Heart right ventricle (tissue), 16 donors: ENCODE data around the gene NFU1. TPM values are rescaled to one million over a fixed set of nuclear protein-coding genes. Genes with fewer than 3 reads are reported as not detected.

Experiments used
- ATAC-seq, 8 donors: fragments of 200-7000 bp; cut with Tn5 transposase; one replicate each; pipeline ENCODE4 v1.9.1; 2020; ENCODE audit warnings: mild to moderate bottlenecking in 8 of 8, moderate library complexity in 8 of 8, moderate number of reproducible peaks in 1 of 8
- DNase-seq, 2 donors: peaks; one replicate each; pipeline ENCODE4 v3.0.0-alpha.2; 2020
- H3K27ac ChIP-seq, 10 donors: fragments of 200-600 bp; sonication (generic) in 2 of 10; one replicate each; pipeline versions ENCODE4 v1.5.0 to v1.8.0; 2020 to 2022; ENCODE audit warnings: mild to moderate bottlenecking in 3 of 10
- H3K27me3 ChIP-seq, 7 donors: fragments of 200-600 bp; one replicate each; pipeline ENCODE4 v1.8.0; 2021 to 2022; ENCODE audit warnings: mild to moderate bottlenecking in 2 of 7
- H3K36me3 ChIP-seq, 9 donors: fragments of 200-600 bp; sonication (generic) in 1 of 9; one replicate each; pipeline versions ENCODE4 v1.5.0 to v1.8.0; 2020 to 2022; ENCODE audit warnings: mild to moderate bottlenecking in 2 of 9
- H3K4me1 ChIP-seq, 9 donors: fragments of 200-600 bp; sonication (generic) in 1 of 9; one replicate each; pipeline versions ENCODE4 v1.5.0 to v1.8.0; 2020 to 2022; ENCODE audit warnings: mild to moderate bottlenecking in 4 of 9
- H3K4me3 ChIP-seq, 10 donors: fragments of 200-600 bp; sonication (generic) in 2 of 10; one replicate each; pipeline versions ENCODE4 v1.5.0 to v1.8.0; 2020 to 2022; ENCODE audit warnings: mild to moderate bottlenecking in 7 of 10, moderate library complexity in 2 of 10
- H3K9me3 ChIP-seq, 11 donors: fragments of 200-600 bp in 10 of 11; sonication (generic) in 2 of 11; one replicate each; pipeline versions ENCODE4 v1.5.0 to v1.8.0; 2013 to 2022; ENCODE audit warnings: mild to moderate bottlenecking in 2 of 11, control low read depth in 1 of 11, moderate library complexity in 1 of 11
- WGBS, 2 donors: extraction: QIAGEN DNeasy Blood & Tissue Kit; methylation state at CpG; one replicate each; pipeline ENCODE4 v1.1.7; 2013; ENCODE audit warnings: inconsistent platforms in 1 of 2; 5-methylcytosine and 5-hydroxymethylcytosine counted together
- intact Hi-C, 10 donors: fragments of 100-400 bp; cut with DNase I; formaldehyde crosslinking; loops; one replicate each; pipeline versions ENCODE4 v1.11.1 to v1.14.2; 2022
- polyA plus RNA-seq, 2 donors: library from polyadenylated mRNA; stranded (reverse); fragments of 200-250 nt; gene quantifications; one replicate each; pipeline ENCODE4 v1.2.3, GENCODE V29; 2013
- total RNA-seq, 10 donors: library from RNA; stranded (reverse); fragmentation: NEBNext Ultra II Directional in 3 of 10; extraction: Animal tissue kit (Norgen Biotek cat#: 25700) in 3 of 10; gene quantifications; one replicate each; pipeline versions ENCODE4 v1.2.1 to v1.2.4, GENCODE V29; 2021 to 2023
- TF ChIP-seq, protein P1 (sequence below), 9 donors: fragments of 200-600 bp; sonication (generic) in 2 of 9; IDR thresholded peaks; one replicate each; pipeline versions ENCODE4 v1.5.0 to v1.8.0; 2021 to 2022; ENCODE audit warnings: antibody characterized with exemption in 9 of 9, mild to moderate bottlenecking in 5 of 9, moderate library complexity in 1 of 9
- donor health status: Arrhythmogenic right ventricular cardiomyopathy.
- donor health status: ischemic (EF 13 %, LVEDD 7.1; RV severe dilation, severe dysfunction).
- donor health status: healthy with polysubstance abuse.
- donor health status: DM: no; HTN: yes; CAD: no.
- donor health status: DM: no; HTN: no; CAD: no.
- donor health status: ischemic (EF 25% LVEDD 6.9; RV normal size, moderate dysfunction).
- donor health status: ischemic (EF 25% LVEDD 5.7; RV mildly dilated, moderate dysfunction).
- donor health status: healthy.
- donor health status: DM: yes; HTN: yes; CAD: no.
- donor health status: Ischemic cardiomyopathy.
- donor health status: ischemic (EF 35%, LVEDD 5.7; RV mildly dilated, moderate dysfunction).
- donor health status: nonischemic (EF 11% LVEDD 7.7; RV severe dilation, severe dysfunction).
- donor health status: DM: yes; HTN: yes; CAD: no.
- donor health status: PGD.
- donor health status: ischemic (EF 29% LVEDD 5.4; RV normal size, mild dysfunction).
- donor health status: nonischemic (EF 23%, LVEDD 6.1; RV moderate dilation, normal function).

NFU1 gene
- total and polyA plus RNA-seq, 12 donors, result 72.0 to 148 (median 120) TPM

DNA sequence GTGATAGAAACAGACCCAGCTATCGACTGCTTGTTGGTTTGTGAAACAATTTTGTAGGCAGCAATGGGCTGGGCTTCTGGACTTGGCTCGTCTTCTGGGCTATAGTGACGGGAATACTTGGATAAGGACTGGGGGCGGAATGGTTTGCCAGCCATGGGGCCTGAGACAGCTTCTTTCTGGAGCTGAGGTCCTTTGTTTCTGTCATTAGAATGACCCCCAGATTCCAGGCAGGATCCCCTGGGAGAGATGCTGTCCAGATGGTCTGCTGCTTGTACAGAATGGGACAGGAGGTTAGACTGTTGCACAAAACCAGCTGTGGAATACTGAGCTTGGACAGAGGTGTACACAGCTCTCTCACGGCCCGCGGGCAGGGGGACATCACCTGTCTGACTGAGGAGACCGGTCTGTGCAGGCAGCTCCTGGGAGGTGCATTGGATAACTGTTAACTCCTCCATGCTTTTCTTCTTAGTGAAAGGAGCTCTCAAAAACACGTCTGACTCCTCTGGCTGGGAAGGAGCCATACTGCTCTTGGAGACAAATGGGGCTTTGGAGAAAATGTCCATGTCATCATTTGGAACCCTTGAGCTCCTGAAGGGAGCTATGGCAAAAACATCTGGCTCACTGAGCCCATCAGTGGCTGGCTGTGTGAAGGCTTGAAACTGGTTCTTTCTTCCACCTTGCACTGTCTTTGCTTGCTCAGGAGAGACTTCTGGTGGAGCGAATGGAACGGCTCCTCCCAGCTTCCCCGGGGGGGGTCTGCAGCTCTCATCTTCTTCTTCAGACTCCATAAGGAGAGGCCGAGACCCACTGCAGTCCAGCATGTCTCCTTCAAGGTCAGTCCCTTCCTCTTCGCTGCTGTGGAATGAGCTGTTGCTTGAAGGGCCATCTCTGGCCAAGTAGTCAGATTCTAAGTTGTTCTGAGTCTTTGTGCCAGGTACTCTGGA is 28.6 kb upstream of the NFU1 start:
- H3K9me3 ChIP-seq, result no peaks in the 10 kb centered on the region
- peak; percentile 67 to 89 (median 78) for ATAC-seq
- 78 to 80% methylated on average over 14 of the region's 14 CpGs for WGBS, 2 donors
- DNase-seq, result peak; percentile 67 to 75
- peaks cover 0 to 53% (median 0%) of the 10 kb centered on the region in 9 donors for H3K36me3 ChIP-seq
- H3K27me3 ChIP-seq, result no peaks in the 10 kb centered on the region
- H3K4me3 ChIP-seq, result no peak overlapping the region
- H3K4me1 ChIP-seq, result peaks cover 0 to 40% (median 4%) of the 10 kb centered on the region in 9 donors
- peak overlapping the region in 9 of 10 donors; percentile 22 to 73 (median 51) for H3K27ac ChIP-seq
- intact Hi-C loops, result no loop called here
- TF ChIP-seq, protein P1, sequence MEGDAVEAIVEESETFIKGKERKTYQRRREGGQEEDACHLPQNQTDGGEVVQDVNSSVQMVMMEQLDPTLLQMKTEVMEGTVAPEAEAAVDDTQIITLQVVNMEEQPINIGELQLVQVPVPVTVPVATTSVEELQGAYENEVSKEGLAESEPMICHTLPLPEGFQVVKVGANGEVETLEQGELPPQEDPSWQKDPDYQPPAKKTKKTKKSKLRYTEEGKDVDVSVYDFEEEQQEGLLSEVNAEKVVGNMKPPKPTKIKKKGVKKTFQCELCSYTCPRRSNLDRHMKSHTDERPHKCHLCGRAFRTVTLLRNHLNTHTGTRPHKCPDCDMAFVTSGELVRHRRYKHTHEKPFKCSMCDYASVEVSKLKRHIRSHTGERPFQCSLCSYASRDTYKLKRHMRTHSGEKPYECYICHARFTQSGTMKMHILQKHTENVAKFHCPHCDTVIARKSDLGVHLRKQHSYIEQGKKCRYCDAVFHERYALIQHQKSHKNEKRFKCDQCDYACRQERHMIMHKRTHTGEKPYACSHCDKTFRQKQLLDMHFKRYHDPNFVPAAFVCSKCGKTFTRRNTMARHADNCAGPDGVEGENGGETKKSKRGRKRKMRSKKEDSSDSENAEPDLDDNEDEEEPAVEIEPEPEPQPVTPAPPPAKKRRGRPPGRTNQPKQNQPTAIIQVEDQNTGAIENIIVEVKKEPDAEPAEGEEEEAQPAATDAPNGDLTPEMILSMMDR (IDR thresholded peaks at IDR 0.05), result no peak

DNA sequence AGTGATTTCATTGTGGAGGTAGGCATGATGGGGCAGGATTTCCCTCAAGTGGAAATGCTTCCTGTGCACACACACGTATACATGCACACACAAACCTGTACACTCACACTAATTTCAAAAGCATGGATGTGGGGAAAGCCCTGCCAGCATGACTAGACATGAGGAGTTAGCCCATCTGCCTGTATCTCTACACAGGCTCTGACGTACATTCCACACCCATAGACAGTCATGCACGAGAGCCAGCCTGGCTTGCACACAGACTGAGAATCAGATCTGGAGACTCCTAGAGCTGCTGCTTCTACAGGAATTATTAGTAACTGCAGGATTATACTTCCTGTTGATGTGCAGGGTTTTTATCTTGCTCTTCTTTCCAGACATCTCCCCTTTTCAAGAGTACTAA is 27.3 kb upstream of the NFU1 start:
- peak; percentile 24 to 27 for DNase-seq
- H3K27me3 ChIP-seq, result no peaks in the 10 kb centered on the region
- H3K36me3 ChIP-seq, result peaks cover 0 to 49% (median 0%) of the 10 kb centered on the region in 9 donors
- TF ChIP-seq, protein P1 (IDR thresholded peaks at IDR 0.05), result no peak
- H3K4me1 ChIP-seq, result peaks cover 0 to 33% (median 4%) of the 10 kb centered on the region in 9 donors
- ATAC-seq, result peak in 7 of 8 donors; percentile 58 to 88 (median 66)
- 60 to 78% methylated on average over 3 of the region's 3 CpGs for WGBS, 2 donors
- H3K27ac ChIP-seq, result peak overlapping the region in 8 of 10 donors; percentile 18 to 73 (median 54)
- H3K9me3 ChIP-seq, result no peaks in the 10 kb centered on the region
- intact Hi-C loops, result no loop called here
- no peak overlapping the region for H3K4me3 ChIP-seq

DNA sequence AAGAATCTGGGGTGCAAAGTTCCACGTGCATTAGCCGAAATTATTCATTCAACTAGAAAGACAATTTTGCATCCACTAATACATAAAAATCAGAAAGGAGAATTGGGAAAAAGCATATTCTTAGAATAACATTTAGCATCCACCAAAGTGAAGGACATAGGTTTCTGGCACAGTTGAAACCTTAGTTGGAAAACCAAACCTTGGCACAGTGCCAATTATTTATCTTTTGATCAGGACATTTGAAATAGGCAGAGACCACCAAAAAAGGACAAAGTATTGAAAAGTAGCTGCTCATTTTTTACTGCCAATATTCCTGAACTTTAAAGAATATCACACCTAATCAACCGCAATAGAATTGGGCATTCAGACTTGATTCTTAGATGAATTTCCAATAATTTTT is 25.5 kb upstream of the NFU1 start:
- Histone ChIP-seq H3K4me3 (no peak overlapping the region), H3K27me3 (no peaks in the 10 kb centered on the region), H3K36me3 (peaks cover 0 to 53% (median 0%) of the 10 kb centered on the region in 9 donors), H3K4me1 (peaks cover 0 to 22% (median 3%) of the 10 kb centered on the region in 9 donors), H3K27ac (no peak overlapping the region), H3K9me3 (no peaks in the 10 kb centered on the region)
- DNase-seq, result no peak
- TF ChIP-seq, protein P1 (IDR thresholded peaks at IDR 0.05), result no peak
- ATAC-seq, result no peak
- 98 to 99% methylated on average over 3 of the region's 3 CpGs for WGBS, 2 donors
- intact Hi-C loops, result no loop called here

DNA sequence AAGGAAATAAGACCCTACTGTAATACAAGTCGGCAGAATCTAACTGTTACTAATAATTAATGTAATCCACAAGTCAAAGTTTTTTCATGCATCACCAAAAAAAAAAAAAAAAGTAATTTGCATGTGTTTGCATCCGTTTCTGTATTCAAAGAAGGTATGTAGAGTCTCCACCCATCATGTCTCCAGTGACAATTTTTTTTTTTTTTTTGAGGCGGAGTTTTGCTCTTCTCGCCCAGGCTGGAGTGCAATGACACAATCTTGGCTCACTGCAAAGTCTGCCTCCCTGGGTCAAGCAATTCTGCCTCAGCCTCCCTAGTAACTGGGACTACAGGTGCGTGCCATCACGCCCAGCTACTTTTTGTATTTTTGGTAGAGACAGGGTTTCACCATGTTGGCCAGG is 24.2 kb upstream of the NFU1 start:
- TF ChIP-seq, protein P1 (IDR thresholded peaks at IDR 0.05), result no peak
- Histone ChIP-seq H3K4me3 (no peak overlapping the region), H3K27me3 (no peaks in the 10 kb centered on the region), H3K27ac (no peak overlapping the region), H3K4me1 (peaks cover 0 to 22% (median 3%) of the 10 kb centered on the region in 9 donors), H3K36me3 (peaks cover 0 to 48% (median 0%) of the 10 kb centered on the region in 9 donors), H3K9me3 (no peaks in the 10 kb centered on the region)
- ATAC-seq, result no peak
- 98% methylated on average over 6 of the region's 6 CpGs for WGBS, 2 donors
- no peak for DNase-seq
- intact Hi-C loops, result no loop called here
